Amygdala (tissue), 56 donors: ENCODE measurements around the gene TSPYL2.

Source experiments
- DNase-seq, 56 donors: peaks; one replicate each; lab custom pipeline; 2025; lab: John Stamatoyannopoulos, UW

TSPYL2 gene

DNA sequence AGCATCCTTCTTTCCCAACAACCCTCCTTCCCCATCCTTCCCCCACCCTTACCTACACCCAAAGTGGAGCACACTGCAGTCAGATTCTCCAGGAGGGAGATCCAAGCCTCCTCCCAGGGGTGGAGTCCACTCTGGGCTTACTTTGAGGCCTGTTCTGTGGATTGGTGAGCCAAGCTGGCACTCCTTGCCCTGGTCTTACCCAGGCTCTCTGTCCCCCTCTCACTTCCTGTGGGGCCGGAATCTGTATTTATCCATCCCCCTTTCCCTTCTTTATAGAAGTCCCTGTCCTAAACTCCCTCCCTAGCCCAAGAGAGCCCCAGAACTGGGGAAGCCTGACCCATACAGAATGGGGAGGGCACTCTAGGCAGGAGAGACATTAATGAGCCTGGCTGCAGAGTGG lies 3.2 kb upstream of the TSPYL2 start:
- no peak for DNase-seq

DNA sequence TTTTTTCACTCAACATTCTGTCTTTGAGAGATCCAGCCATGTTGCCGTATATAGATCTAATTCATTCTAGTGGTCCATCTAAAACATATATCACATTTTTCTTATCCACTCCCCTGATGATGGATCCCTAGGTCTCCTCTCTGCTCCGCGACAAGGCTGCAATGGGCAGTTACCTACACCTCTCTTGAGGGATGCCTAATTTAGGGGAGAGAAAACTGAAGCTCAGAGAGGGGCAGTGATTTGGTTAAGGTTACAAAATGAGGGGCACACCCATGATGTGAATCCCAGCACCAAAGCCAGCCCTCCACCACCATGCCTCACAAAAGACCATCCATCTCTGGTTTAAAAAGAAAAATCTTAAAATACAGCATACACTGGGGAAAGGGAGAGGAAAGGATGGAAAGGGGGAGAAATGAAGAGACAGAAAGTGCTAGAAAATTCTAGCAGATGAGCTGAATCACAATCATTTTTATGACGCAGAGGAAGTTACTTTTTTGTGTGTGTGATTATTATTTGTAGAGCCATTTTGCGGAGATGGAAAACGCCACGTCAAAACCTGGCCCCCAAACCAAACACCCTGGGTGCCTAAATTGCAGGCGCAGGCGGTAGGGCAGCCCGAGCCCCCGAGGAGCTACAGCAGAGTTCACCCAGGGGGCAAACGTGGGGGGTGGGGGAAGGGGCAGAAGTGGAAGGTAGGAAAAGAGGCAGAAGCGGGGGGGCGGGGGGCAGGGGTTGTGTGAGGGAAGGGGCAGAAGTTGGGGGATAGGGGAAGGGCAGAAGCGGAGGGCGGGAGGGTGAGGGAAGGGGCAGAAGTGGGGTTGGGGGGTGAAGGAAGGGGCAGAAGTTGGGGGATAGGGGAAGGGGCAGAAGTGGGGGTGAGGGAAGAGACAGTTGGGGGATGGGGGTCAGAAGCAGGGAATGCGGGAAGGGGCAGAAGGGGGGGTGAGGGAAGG lies 1.3 kb upstream of the TSPYL2 start:
- no peak for DNase-seq

DNA sequence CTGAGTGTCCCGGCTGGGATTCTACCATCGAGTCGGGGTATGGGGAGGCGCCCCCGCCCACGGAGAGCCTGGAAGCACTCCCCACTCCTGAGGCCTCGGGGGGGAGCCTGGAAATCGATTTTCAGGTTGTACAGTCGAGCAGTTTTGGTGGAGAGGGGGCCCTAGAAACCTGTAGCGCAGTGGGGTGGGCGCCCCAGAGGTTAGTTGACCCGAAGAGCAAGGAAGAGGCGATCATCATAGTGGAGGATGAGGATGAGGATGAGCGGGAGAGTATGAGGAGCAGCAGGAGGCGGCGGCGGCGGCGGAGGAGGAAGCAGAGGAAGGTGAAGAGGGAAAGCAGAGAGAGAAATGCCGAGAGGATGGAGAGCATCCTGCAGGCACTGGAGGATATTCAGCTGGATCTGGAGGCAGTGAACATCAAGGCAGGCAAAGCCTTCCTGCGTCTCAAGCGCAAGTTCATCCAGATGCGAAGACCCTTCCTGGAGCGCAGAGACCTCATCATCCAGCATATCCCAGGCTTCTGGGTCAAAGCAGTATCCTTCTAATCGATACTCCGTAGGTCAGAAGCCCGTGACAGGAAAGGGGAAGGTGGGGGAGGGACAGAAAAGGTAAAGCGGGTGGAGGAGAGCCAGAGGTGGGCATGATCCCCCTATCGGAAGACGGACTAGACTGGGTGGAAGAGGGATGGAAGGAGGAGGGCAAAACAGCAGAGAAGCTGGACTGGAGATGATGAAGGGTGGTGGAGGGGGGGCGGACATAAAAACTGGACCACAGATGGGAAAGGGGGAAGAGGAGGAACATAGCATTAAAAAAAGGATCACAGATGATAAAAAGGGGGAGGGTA lies 828 bp downstream of the TSPYL2 start:
- DNase-seq: peak in 2 of 56 donors; percentile 6 to 42

DNA sequence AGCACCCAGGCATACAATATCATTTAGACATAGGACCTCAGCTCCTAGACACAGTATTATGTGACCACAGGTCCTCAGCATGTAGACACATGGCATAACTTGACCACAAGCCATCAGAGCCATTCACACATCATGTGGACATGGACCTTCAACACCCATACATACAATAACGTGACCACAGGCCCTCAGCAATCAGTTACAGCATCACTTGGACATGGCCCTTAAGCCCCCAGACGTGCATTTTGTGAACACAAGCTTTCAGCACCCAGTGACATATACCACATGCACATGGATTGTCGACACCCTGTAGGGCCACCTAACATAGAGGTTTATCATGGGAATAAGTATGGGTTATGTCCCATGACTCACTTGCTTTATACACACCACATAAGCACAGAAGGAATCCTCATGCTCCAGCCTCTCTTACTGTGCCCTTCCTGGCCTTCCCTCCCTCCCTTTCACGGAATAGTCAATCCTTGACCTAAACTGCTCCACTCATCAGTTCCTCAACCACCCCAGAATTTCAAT lies 1.9 kb downstream of the TSPYL2 start:
- DNase-seq: no peak

DNA sequence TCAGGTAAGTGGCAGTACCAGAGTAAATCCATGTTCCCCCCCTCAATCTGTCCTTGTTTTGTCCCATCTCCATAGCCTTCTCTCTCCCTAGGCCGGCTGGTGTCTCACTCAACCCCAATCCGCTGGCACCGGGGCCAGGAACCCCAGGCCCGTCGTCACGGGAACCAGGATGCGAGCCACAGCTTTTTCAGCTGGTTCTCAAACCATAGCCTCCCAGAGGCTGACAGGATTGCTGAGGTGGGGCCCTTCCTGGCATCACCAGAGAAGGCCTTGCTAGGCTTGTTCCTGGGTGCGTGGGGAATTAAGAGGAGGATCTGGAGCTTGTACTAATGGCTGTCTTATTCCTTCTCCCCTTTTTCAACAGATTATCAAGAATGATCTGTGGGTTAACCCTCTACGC lies 2.7 kb downstream of the TSPYL2 start:
- no peak for DNase-seq

DNA sequence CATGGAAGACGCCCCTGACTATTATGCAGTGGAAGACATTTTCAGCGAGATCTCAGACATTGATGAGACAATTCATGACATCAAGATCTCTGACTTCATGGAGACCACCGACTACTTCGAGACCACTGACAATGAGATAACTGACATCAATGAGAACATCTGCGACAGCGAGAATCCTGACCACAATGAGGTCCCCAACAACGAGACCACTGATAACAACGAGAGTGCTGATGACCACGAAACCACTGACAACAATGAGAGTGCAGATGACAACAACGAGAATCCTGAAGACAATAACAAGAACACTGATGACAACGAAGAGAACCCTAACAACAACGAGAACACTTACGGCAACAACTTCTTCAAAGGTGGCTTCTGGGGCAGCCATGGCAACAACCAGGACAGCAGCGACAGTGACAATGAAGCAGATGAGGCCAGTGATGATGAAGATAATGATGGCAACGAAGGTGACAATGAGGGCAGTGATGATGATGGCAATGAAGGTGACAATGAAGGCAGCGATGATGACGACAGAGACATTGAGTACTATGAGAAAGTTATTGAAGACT lies 3.6 kb downstream of the TSPYL2 start:
- no peak for DNase-seq

DNA sequence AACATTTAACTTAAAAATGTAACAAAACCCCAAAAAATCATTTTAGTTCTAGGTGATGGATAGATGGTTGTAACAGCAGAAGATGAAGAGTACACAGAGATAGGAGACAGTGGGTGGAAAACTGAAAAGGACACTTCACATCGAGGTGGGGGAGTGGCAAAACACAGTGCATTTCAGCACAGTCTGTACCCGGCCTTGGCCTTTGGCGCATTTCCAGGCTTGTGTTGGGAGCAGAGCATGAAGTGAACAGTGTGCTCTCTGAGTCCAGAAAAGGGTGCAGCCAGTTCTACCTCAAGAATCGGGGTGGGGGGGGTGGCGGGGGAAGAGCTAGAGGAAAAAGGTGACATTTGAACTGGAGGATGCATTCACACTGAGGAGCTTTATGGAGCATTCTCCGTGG lies 4.3 kb downstream of the TSPYL2 start:
- peak in 18 of 56 donors; percentile 1 to 54 (median 18) for DNase-seq

DNA sequence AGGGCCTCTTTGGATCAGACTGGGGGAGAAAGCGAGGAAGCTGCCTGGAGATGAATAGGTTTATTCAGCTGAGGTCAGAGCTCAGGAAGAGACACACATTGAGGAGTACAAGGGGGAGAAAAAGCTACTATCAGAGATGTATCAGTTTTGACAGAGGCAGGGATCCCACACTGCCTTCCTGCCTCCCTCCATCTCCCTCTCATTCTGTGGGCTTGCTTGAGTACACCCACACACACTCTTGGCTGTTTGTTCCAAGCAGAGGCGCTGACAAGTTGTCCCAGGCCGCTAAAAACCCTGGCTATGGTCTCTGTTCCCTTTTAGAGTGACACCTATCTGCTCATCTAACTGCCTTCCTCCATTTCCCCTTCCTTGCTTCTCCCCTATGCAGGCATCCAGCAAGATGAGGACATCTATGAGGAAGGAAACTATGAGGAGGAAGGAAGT lies 5.2 kb downstream of the TSPYL2 start:
- DNase-seq: no peak

DNA sequence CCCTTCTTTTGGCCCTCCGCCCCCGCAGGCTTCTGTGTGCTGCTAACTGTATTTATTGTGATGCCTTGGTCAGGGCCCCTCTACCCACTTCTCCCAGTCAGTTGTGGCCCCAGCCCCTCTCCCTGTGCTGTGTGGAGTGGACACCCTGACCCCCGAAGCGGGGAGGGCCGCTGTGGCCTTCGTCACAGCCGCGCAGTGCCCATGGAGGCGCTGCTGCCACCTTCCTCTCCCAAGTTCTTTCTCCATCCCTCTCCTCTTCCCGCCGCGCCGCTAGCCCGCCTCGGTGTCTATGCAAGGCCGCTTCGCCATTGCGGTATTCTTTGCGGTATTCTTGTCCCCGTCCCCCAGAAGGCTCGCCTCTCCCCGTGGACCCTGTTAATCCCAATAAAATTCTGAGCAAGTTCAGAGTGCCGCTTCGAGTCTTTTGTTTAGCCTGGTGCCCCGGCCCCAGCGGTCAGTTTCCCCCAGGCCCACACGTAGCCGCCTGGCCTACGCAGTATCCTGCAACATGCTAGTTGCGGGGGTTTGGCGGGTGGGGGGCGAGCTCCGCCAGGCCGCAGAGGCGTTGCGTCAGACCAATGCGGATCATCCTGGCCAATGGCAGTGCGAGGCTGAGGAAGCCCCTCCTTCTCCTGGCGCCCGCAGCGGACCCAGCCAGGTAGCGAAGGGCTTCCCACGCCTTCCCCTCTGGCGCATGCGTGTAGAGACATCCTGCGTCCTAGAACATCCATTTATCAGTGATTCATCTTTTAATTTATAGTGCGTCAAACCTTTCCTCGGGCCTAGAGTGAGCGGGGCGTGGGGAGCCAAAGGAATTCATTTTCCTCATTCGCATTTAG lies 6.2 kb downstream of the TSPYL2 start:
- peak in 51 of 56 donors; percentile 6 to 83 (median 50) for DNase-seq

DNA sequence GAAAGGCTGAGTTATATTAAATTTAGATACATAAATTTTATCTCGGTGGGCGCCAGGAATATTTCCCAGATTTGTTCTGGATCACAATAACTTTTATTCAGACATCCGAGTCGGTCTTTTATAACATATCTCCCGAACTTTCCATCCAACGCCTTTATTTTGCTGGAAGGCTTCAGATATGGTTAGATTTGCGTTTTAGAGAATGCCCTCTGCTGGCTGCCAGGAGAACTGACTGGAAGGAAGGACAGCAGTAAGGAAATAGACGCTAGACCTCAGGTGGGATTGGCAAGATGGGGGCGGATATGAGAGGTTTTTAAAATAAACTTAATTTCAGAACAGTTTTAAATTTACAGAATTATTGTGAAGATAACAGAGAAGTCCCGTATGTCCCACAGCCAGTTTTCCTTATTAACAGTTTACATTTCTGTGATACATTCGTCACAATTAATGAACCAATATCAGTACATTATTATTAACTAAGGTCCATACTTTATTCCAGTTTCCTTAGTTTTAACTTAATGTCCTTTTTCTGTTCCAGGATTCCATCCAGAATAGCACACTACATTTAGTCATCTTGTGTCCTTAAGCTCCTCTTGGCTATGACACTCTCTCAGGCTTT lies 7.2 kb downstream of the TSPYL2 start:
- peak in 27 of 56 donors; percentile 1 to 66 (median 19) for DNase-seq

DNA sequence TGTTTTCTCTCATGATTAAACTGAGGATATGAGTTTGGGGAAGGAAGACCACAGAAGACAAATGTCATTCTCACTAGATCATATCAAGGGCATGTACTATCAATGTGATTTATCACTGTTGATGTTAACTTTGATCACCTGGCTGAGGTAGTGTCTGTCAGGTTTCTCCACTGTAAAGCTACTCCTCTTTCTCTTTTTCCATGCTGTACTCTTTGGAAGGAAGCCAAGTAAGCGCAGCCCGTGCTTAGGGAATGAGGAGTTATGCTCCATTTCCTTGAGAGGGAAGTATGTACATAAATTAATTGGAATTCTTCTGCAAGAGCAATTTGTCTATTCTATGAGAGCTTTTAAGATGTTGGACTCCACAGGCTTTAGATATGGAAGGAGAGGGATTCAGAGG lies 7.8 kb downstream of the TSPYL2 start:
- DNase-seq: no peak

DNA sequence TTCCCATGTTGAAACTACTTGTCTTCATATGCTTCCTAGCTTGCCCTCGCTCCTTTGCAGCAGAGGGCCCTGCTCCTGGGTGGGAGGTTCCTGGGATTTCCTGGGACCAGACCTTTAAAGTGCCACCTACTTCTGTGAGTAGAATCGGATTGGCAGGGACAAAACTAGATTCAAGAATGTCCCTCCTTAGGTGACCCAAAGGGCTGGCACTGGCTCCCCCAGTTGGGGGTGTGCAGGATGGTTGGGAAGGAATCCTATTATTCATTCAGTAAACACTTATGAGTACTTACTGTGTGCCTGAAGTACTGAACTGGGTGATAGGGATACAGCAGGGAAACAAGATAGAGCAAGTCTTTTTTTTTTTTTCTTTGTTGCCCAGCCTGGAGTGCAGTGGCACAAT lies 9.2 kb downstream of the TSPYL2 start:
- DNase-seq: no peak

DNA sequence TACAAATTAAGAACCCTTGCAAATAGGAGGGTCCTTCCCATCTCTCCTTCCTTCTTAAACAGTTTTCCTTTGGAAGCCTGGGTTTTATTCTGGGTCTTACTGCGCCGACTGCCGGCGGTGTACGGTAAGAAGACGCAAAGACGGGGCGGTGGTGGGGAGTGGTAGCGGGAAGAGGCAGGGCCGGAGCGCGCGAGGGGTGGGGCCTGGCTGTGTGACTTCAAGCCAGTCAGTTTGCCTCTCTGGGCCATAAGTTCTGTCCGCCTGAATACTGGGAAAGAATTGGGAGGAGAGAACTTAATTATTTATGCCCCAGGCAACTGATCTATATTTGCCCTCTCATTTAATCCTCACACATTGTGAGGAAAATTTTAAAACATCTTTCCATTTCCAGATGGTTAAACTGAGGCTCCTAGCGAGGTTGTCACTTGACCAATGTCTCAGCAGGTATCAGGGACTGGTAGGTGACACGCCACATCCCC lies 11.0 kb downstream of the TSPYL2 start:
- peak in 44 of 56 donors; percentile 4 to 75 (median 34) for DNase-seq

DNA sequence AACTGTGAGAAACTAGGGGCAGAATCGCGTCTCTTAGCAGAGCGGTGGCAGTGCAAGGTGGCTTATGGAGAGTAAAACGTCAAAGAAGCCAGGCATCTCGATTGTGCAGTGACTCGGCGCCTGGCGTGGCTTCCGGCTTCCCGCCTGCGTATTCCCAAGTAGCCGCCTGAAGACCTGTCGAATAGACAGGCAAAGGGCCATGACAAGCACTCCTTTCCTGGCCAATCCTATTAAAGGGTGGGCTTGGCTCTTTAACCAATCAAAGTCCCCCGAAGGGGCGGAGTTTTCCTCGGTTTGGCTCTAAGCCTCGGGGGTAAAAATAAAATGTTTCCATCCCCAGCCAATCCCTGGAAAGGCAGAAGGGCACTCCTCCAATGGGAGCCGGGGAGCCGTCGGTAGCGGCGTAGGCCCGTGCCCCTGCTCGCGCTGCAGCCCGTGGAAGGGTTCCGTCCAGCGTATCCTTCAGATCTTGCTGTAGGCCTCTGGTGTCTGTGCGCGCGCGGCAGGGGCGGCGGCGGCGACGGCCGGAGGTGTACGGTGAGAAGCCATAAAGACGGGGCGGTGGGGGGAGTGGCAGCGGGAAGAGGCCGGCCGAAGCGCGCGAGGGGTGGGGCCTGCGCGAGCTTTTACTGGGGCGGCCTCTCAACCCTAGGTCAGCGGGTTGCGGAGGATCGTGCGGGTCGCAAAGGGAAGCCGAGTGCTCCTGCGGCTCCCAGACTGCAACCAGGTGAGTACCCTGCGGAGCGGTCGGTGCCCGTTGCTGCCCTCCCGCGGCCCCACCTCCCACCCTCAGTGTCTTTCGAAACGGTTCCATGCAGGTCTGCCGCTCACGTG lies 11.8 kb downstream of the TSPYL2 start, which contains the start of gene KANTR:
KANTR (plus strand) TSS at position 395 of the 834 bp plus-strand sequence. CDS start 30,131 bp downstream, outside the sequence.
- DNase-seq: peak in 55 of 56 donors; percentile 20 to 91 (median 77)

DNA sequence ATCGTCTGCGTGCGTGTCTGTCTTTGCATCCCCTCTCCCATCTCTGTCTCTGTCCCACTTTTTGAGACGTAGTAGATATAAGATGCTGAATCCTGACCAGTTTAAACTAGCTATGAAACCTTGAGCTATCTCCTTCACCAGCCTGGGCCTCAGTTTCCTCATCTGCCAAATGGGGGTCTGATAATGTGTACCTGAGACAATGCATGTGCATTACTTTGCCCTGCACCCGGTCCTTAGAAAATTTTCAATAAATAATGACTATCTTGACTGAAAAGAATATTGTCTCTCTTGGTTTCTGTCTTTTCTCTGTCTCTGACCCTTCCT lies 12.4 kb downstream of the TSPYL2 start:
- no peak for DNase-seq

DNA sequence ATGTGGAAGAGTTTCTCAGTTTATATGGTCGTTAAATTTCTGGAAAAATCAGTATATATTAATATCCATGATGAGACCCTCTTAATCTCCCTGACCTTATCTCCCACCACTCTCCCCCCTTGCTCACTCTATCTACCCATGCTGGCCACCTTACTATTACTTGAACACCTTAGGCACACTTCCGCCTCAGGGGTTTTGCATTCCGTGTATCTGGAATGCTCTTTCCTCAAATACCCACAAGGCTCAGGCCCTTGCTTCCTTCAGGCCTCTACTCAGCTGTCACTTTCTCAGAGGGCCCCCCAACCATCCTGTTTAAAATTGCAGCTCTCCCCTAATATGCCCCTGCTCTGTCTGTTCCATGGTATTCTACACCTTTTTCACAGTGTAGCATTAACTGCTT lies 13.6 kb downstream of the TSPYL2 start:
- DNase-seq: no peak

DNA sequence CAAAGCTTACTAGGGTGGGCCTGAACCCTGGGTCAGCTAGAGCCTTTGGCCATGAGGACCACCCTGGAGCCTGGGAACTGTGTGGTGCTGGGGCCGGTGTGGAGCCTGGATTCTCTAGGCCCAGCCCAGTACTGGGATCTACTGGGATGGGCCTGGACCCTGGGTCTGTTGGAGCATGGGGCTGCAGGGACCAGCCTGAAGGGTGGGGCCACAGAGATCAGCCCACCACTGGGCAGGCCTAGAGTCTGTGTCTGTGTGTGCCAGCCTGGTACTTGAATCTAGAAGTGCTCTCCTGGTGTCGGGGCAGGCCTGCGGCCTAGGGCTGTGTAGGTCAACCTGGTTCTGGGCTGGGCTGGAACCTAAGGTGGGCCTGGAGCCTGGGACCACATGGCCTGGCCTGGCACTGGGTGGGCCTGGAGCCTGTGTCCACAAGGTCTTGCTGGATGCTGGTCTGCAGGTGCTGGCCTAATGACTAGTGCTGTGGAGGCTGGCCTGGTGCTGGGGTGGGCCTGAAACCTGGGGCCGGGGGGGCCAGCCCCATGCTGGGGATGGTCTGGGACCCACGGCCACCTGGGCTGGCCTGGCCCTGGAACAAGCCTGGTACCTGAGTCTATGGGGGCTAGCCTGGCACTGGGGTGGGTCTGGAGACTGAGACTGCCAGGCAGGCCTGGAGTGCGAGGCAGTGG lies 32.8 kb downstream of the TSPYL2 start:
- no peak for DNase-seq

DNA sequence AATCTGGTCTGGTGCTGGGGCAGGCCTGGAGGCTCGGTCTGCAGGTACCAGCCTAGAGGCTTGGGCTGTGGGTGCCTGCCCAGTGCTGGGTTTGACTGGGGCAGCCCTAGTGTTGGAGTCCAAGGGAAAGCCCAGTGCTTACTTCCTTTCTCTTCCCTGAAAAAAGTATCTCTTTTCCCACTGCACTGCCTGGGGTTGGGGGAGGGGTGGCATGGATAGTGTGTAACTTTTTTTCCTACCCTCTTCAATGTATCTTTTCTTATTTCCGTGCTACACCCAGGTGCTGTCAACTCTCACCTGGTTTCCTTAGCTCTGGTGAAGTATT lies 33.3 kb downstream of the TSPYL2 start:
- no peak for DNase-seq
